Measurements from ENCODE around the gene DIO3.

Gene DIO3

DNA sequence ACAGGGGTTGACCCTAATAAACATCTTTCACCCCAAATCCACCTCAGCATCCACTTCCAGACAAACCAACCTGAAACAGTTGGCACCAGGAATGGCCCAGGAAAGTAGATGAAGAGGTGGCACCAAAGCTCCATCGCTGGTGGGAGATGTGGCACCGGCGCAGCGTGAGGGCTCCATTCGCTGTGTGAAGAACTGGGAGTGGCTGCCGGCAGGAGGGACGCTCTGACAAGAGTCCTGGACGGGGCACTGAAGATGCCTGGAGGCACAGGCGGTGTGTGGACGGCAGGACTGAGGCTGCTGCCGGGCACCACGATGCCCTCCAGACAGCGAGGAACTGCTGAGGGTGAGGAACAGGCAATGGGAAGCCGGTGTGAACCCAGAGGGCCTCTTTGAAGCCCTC lies 29.3 kb downstream of the DIO3 start:
- TF ChIP-seq ZNF274 (IDR thresholded peaks at IDR 0.05; ENCODE audit: low read depth, low read length) (no peak), SUZ12 (IDR thresholded peaks at IDR 0.05; ENCODE audit: extremely low read depth, insufficient read depth, insufficient read length) (no peak), YY1 (IDR thresholded peaks at IDR 0.05; ENCODE audit: insufficient read depth, insufficient read length) (no peak)
- H3K9ac ChIP-seq (ENCODE audit: insufficient read length, low read depth) = no peak overlapping the region
- no peaks in the 10 kb centered on the region for H3K27me3 ChIP-seq (ENCODE audit: insufficient read depth, insufficient read length)
- peaks cover 3% of the 10 kb centered on the region for H3K4me1 ChIP-seq (ENCODE audit: insufficient read depth, insufficient read length)
- H3K36me3 ChIP-seq (ENCODE audit: insufficient read depth, insufficient read length, low read length) = no peaks in the 10 kb centered on the region
- no peak for DNase-seq (ENCODE audit: low read depth, low spot score)
- H3K4me3 ChIP-seq (ENCODE audit: insufficient read length, low read depth) = no peak overlapping the region
- no peaks in the 10 kb centered on the region for H3K9me3 ChIP-seq (ENCODE audit: insufficient read depth, low read length)

DNA sequence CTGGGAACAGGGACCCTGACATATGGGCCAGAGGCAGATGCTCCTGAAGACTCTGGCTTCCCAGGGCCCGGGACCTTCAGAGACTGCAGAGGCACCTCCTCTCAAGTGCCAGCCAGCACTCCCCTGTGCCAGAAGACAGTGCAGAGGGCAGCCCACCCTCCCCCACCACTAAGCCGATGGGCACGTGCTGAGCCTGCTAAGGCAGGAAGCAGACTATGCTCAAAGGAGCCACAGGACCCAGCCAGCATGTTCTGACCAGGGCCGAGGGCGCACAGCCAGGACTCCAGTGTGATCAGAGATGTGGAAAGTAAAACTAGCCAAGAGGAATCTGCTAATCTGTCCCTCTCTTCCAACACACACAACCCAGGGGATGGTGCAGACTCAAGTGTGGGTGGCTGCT lies 29.8 kb downstream of the DIO3 start:
- no peaks in the 10 kb centered on the region for H3K27me3 ChIP-seq (ENCODE audit: insufficient read depth, insufficient read length)
- no peak for TF ChIP-seq SUZ12 (IDR thresholded peaks at IDR 0.05; ENCODE audit: extremely low read depth, insufficient read depth, insufficient read length)
- no peak for TF ChIP-seq ZNF274 (IDR thresholded peaks at IDR 0.05; ENCODE audit: low read depth, low read length)
- no peak for TF ChIP-seq YY1 (IDR thresholded peaks at IDR 0.05; ENCODE audit: insufficient read depth, insufficient read length)
- no peaks in the 10 kb centered on the region; the same call in 1 of the 2 replicates for H3K9me3 ChIP-seq (ENCODE audit: insufficient read depth, low read length)
- H3K4me3 ChIP-seq (ENCODE audit: insufficient read length, low read depth) = no peak overlapping the region
- no peak for DNase-seq (ENCODE audit: low read depth, low spot score)
- no peak overlapping the region for H3K9ac ChIP-seq (ENCODE audit: insufficient read length, low read depth)
- peaks cover 3% of the 10 kb centered on the region for H3K4me1 ChIP-seq (ENCODE audit: insufficient read depth, insufficient read length)
- no peaks in the 10 kb centered on the region for H3K36me3 ChIP-seq (ENCODE audit: insufficient read depth, insufficient read length, low read length)

DNA sequence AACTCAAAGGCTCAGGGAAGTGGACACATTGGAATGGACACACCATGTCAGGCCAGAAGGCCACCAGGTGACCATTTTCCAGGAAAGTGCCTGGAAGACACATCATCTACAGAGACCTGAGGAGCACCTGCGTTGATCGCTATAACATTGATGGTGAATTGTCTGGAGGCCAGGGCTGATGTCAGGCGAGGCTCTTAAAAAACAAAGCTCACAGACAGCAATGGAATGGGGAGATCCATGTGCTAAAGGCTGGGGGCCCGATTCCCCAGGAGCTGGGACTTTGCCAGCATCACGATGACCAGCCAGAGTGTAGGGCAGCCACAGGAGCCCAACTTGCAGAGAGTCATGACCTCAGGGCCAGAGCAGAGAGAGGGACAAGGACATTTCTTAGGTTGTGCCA lies 30.3 kb downstream of the DIO3 start:
- TF ChIP-seq ZNF274 (IDR thresholded peaks at IDR 0.05; ENCODE audit: low read depth, low read length) (no peak), YY1 (IDR thresholded peaks at IDR 0.05; ENCODE audit: insufficient read depth, insufficient read length) (no peak), SUZ12 (IDR thresholded peaks at IDR 0.05; ENCODE audit: extremely low read depth, insufficient read depth, insufficient read length) (no peak)
- peaks cover 3% of the 10 kb centered on the region for H3K4me1 ChIP-seq (ENCODE audit: insufficient read depth, insufficient read length)
- H3K9me3 ChIP-seq (ENCODE audit: insufficient read depth, low read length) = no peaks in the 10 kb centered on the region; the same call in 1 of the 2 replicates
- no peak overlapping the region for H3K9ac ChIP-seq (ENCODE audit: insufficient read length, low read depth)
- no peak for DNase-seq (ENCODE audit: low read depth, low spot score)
- H3K27me3 ChIP-seq (ENCODE audit: insufficient read depth, insufficient read length) = no peaks in the 10 kb centered on the region
- H3K36me3 ChIP-seq (ENCODE audit: insufficient read depth, insufficient read length, low read length) = no peaks in the 10 kb centered on the region
- H3K4me3 ChIP-seq (ENCODE audit: insufficient read length, low read depth) = no peak overlapping the region

DNA sequence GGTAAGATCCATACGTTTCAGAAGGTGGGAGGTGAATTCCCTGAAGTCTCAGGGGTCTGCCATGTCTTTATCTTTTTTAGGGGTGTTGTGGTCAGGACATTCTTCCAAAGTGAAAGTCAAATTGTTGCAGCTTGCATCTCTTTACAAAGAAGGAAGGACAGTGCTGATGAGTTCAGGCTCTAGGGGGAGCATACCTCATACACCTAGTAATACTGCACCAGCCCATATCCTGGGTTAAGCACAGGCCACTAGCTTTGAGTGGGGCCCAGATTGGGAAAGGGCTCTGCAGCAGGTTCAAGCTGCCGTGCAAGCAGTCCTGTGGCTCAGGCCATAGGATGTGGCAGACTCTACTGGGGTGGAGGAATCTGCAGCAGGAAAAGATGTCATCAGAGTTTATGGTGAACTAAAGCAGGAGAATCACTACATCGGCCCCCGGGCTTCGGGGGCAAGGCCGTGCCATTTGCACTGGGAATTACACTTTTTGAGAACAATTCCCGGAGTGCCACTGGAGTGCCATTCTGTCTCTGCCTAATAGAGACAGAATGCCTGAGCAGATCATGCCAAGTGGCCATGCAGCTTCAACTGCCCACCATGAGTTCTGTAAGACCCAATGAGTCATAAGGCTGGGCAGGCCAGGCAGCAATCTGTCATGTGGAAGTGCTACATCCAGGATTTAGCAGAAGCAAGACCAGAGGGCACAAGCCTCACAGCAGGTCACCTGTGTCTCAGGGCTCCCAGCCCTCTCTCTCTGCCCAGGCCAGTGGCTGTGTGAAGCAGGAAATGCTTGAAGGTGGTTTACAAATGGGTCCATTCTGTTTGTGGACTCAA lies 32.3 kb downstream of the DIO3 start:
- Histone ChIP-seq H3K36me3 (ENCODE audit: insufficient read depth, insufficient read length, low read length) (no peaks in the 10 kb centered on the region), H3K9ac (ENCODE audit: insufficient read length, low read depth) (no peak overlapping the region), H3K4me1 (ENCODE audit: insufficient read depth, insufficient read length) (peaks cover 3% of the 10 kb centered on the region), H3K27me3 (ENCODE audit: insufficient read depth, insufficient read length) (no peaks in the 10 kb centered on the region), H3K9me3 (ENCODE audit: insufficient read depth, low read length) (peaks cover 8% of the 10 kb centered on the region; the same call in 1 of the 2 replicates), H3K4me3 (ENCODE audit: insufficient read length, low read depth) (no peak overlapping the region)
- TF ChIP-seq YY1 (IDR thresholded peaks at IDR 0.05; ENCODE audit: insufficient read depth, insufficient read length) = no peak
- TF ChIP-seq ZNF274 (IDR thresholded peaks at IDR 0.05; ENCODE audit: low read depth, low read length) = no peak
- no peak for TF ChIP-seq SUZ12 (IDR thresholded peaks at IDR 0.05; ENCODE audit: extremely low read depth, insufficient read depth, insufficient read length)
- no peak for DNase-seq (ENCODE audit: low read depth, low spot score)

DNA sequence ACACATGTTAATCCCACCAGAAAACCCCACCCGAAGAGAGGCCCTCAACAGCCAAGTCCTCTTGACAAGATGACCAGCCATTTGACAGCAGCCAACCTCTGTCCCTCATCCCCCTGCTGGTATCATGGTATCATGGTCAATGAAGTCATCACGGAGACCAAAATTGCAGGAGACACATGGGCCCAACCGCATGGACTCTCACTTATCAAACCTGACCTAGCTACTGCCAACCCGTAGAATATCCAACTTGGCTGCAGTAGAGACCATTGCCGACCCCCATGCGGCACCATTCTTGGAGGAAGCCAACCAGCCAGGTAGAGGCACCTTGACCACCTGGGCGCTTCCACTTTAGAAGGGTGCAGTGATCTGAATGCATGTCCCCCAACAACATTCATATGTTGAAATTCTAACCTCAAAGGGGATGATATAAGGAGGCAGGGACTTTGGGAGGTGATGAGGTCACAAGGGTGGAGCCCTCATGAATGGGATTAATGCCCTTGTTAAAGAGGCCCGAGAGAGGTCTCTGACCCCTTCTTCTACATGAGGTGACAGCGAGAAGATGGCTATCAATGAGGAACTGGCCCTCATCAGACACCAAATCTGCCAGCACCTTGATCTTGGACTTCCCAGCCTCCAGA lies 33.3 kb downstream of the DIO3 start:
- Histone ChIP-seq H3K4me3 (ENCODE audit: insufficient read length, low read depth) (no peak overlapping the region), H3K4me1 (ENCODE audit: insufficient read depth, insufficient read length) (no peaks in the 10 kb centered on the region), H3K36me3 (ENCODE audit: insufficient read depth, insufficient read length, low read length) (no peaks in the 10 kb centered on the region), H3K9ac (ENCODE audit: insufficient read length, low read depth) (no peak overlapping the region), H3K9me3 (ENCODE audit: insufficient read depth, low read length) (peaks cover 8% of the 10 kb centered on the region; the same call in 1 of the 2 replicates), H3K27me3 (ENCODE audit: insufficient read depth, insufficient read length) (no peaks in the 10 kb centered on the region)
- no peak for TF ChIP-seq YY1 (IDR thresholded peaks at IDR 0.05; ENCODE audit: insufficient read depth, insufficient read length)
- TF ChIP-seq SUZ12 (IDR thresholded peaks at IDR 0.05; ENCODE audit: extremely low read depth, insufficient read depth, insufficient read length) = no peak
- TF ChIP-seq ZNF274 (IDR thresholded peaks at IDR 0.05; ENCODE audit: low read depth, low read length) = no peak
- no peak for DNase-seq (ENCODE audit: low read depth, low spot score)

DNA sequence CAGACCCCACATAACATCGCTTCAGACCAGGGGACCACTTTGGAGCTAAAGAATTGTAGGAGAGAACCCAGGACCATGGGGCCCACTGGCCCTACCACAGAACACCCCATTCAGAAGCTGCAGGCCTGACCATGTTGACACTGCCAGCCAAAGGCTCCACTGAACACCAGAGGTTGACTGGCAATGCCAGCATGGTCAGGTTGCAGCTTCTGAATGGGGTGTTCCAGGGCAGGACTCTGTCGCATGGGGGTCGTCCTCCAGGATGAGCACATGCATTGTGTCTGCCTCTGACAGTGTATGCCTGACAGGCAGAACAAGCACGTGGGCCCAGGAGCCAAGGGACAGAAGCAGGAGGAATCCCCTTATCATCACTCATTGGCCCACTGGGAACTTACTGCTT lies 34.1 kb downstream of the DIO3 start:
- Histone ChIP-seq H3K9ac (ENCODE audit: insufficient read length, low read depth) (no peak overlapping the region), H3K9me3 (ENCODE audit: insufficient read depth, low read length) (peaks cover 8% of the 10 kb centered on the region; the same call in 1 of the 2 replicates), H3K36me3 (ENCODE audit: insufficient read depth, insufficient read length, low read length) (no peaks in the 10 kb centered on the region), H3K4me3 (ENCODE audit: insufficient read length, low read depth) (no peak overlapping the region), H3K4me1 (ENCODE audit: insufficient read depth, insufficient read length) (no peaks in the 10 kb centered on the region), H3K27me3 (ENCODE audit: insufficient read depth, insufficient read length) (no peaks in the 10 kb centered on the region)
- DNase-seq (ENCODE audit: low read depth, low spot score) = no peak
- TF ChIP-seq SUZ12 (IDR thresholded peaks at IDR 0.05; ENCODE audit: extremely low read depth, insufficient read depth, insufficient read length) (no peak), YY1 (IDR thresholded peaks at IDR 0.05; ENCODE audit: insufficient read depth, insufficient read length) (no peak), ZNF274 (IDR thresholded peaks at IDR 0.05; ENCODE audit: low read depth, low read length) (no peak)
